Progenitor cell of endocrine pancreas (in vitro differentiated cells): ENCODE data around the gene CHMP1B. TPM values are rescaled to one million over a fixed set of nuclear protein-coding genes. Genes with fewer than 3 reads are reported as not detected.
A peak's percentile ranks its signal among the peaks of the same experiment; 100 is the strongest.

Experiments
- DNase-seq: peaks from one replicate; pipeline ENCODE4 v3.0.0; 2021; ENCODE audit warnings: low spot score; ENCODE audit not compliant: unreplicated experiment
- H3K27ac Mint-ChIP-seq: 2 replicates; pipeline ENCODE4 v1.8.0; 2021; ENCODE audit warnings: mild to moderate bottlenecking, moderate library complexity, mixed read lengths
- H3K27me3 Mint-ChIP-seq: 2 replicates; pipeline ENCODE4 v1.8.0; 2021; ENCODE audit warnings: mixed read lengths
- H3K36me3 Mint-ChIP-seq: 2 replicates; pipeline ENCODE4 v1.8.0; 2022; ENCODE audit warnings: mixed read lengths; ENCODE audit not compliant: insufficient read depth
- H3K4me1 Mint-ChIP-seq: 2 replicates; pipeline ENCODE4 v1.8.0; 2021; ENCODE audit warnings: low read depth, mixed read lengths
- H3K4me3 Mint-ChIP-seq: 2 replicates; pipeline ENCODE4 v1.8.0; 2021; ENCODE audit warnings: low read depth, mild to moderate bottlenecking, moderate library complexity, mixed read lengths
- H3K9me3 Mint-ChIP-seq: 2 replicates; pipeline ENCODE4 v1.8.0; 2021; ENCODE audit warnings: low read depth, mixed read lengths
- CTCF ChIP-seq: fragments of 200-600 bp; sonication (generic); IDR thresholded peaks from one replicate; pipeline ENCODE4 v1.5.0; 2021; ENCODE audit warnings: antibody characterized with exemption, mild to moderate bottlenecking; ENCODE audit not compliant: unreplicated experiment
- total RNA-seq: library from RNA; stranded (reverse); gene quantifications from 2 replicates; pipeline ENCODE4 v1.2.1, GENCODE V29; 2021

The CHMP1B gene
- total RNA-seq, 1 donor from 2014 or later: 48.3 TPM

- no peak for DNase-seq
- H3K4me3 Mint-ChIP-seq: no peak overlapping the region
- no peak overlapping the region for H3K27ac Mint-ChIP-seq
- H3K9me3 Mint-ChIP-seq: peaks cover 4% of the 10 kb centered on the region
- no peaks in the 10 kb centered on the region for H3K36me3 Mint-ChIP-seq
- H3K4me1 Mint-ChIP-seq: no peaks in the 10 kb centered on the region
- no peak for TF ChIP-seq CTCF
- no peaks in the 10 kb centered on the region for H3K27me3 Mint-ChIP-seq
Measured at GRCh38 chr18:11834772-11835171, 16.4 kb upstream of the CHMP1B start.

DNA sequence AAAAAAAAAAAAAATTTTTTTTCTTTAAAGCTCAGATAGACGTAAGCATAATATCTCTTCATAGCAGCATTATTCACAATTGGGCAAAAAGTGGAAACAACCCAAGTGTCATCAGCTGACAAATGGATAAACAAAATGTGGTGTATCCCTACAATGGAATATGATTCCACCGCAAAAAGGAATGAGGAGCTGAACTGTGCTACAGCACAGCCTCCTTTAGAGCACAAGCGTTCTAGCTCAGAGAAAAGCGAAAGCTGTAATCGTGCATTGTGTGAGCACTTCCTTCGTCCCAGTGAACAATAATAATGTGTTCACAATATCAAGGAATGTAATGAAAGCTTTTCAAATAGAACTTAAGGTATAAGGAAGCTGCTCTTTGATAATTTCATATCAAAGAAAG is 11.7 kb upstream of the CHMP1B start:
- Mint-ChIP-seq H3K27me3 (no peaks in the 10 kb centered on the region), H3K27ac (peak overlapping the region; percentile 91), H3K9me3 (no peaks in the 10 kb centered on the region)

DNA sequence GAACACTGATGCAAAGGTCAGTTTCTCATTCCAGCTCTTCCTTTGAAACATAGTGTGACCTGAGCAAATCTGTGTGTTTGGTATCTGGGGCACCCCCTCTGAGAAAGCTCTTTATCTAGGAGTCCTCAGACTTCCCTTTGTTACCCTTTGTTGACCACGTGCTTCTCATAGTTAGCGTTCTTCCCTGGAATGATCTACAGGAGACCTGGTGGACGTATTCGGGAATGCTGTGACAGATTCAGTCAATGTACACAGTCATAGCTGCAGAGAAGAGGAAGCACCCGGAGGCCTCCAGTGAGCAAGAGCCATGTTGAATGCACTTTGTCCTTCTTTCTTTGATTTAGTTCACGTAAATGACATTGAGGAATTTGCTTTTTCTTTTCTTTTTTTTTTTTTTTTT is 10.7 kb upstream of the CHMP1B start:
- no peaks in the 10 kb centered on the region for H3K9me3 Mint-ChIP-seq
- no peaks in the 10 kb centered on the region for H3K36me3 Mint-ChIP-seq
- peaks cover 10% of the 10 kb centered on the region for H3K4me1 Mint-ChIP-seq
- H3K27ac Mint-ChIP-seq: peak overlapping the region; percentile 91
- no peaks in the 10 kb centered on the region for H3K27me3 Mint-ChIP-seq
- DNase-seq: no peak
- no peak overlapping the region for H3K4me3 Mint-ChIP-seq
- TF ChIP-seq CTCF: no peak

More for the DNA sequence above, 11.7 kb upstream of the CHMP1B start:
- peaks cover 10% of the 10 kb centered on the region for H3K4me1 Mint-ChIP-seq
- no peak for TF ChIP-seq CTCF
- no peak for DNase-seq
- H3K36me3 Mint-ChIP-seq: no peaks in the 10 kb centered on the region
- H3K4me3 Mint-ChIP-seq: no peak overlapping the region

DNA sequence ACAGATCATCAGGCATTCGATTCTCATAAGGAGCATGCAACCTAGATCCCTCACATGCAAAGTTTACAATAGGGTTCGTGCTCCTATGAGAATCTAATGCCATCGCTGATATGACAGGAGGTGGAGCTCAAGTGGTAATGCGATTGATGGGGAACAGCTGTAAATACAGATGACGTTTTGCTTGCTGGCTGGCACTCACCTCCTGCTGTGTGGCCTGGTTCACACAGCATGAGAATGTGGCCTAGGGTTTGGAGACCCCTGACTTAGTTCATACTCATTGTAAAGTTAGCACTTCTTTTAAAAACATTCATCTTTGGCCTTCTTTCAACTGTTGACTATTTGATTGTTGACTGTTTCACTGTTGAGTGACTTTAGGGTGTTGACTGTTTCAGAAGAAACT is 8.7 kb upstream of the CHMP1B start:
- no peak overlapping the region for H3K27ac Mint-ChIP-seq
- H3K9me3 Mint-ChIP-seq: no peaks in the 10 kb centered on the region
- no peak for DNase-seq
- H3K27me3 Mint-ChIP-seq: no peaks in the 10 kb centered on the region
- no peak overlapping the region for H3K4me3 Mint-ChIP-seq
- no peaks in the 10 kb centered on the region for H3K36me3 Mint-ChIP-seq
- H3K4me1 Mint-ChIP-seq: peaks cover 10% of the 10 kb centered on the region
- no peak for TF ChIP-seq CTCF

DNA sequence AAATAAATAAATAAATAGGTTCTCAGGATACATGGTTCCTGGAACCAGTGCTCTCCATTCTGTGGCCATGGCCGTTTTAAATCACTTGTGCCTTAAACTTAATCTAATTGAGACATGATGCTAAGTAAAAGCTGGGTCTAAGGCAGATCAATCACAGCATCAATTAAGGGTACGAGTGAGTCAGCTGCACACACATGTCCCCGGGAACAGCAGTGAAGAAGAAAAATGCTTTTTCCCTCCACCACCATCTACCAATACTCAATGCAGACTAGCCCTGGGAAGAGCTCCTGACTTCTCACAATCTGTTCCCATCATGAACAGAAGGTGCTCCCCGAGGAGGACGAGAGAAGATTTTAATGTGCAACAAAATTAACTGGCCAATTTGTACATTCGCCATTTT is 6.8 kb upstream of the CHMP1B start:
- H3K9me3 Mint-ChIP-seq: no peaks in the 10 kb centered on the region
- no peaks in the 10 kb centered on the region for H3K27me3 Mint-ChIP-seq
- H3K36me3 Mint-ChIP-seq: no peaks in the 10 kb centered on the region
- peak overlapping the region; percentile 14 for H3K27ac Mint-ChIP-seq
- TF ChIP-seq CTCF: no peak
- peaks cover 10% of the 10 kb centered on the region for H3K4me1 Mint-ChIP-seq
- no peak for DNase-seq
- no peak overlapping the region for H3K4me3 Mint-ChIP-seq
